Measurements from ENCODE around the gene ENTPD5.
A peak's percentile ranks its signal among the peaks of the same experiment; 100 is the strongest.

The ENTPD5 gene

DNA sequence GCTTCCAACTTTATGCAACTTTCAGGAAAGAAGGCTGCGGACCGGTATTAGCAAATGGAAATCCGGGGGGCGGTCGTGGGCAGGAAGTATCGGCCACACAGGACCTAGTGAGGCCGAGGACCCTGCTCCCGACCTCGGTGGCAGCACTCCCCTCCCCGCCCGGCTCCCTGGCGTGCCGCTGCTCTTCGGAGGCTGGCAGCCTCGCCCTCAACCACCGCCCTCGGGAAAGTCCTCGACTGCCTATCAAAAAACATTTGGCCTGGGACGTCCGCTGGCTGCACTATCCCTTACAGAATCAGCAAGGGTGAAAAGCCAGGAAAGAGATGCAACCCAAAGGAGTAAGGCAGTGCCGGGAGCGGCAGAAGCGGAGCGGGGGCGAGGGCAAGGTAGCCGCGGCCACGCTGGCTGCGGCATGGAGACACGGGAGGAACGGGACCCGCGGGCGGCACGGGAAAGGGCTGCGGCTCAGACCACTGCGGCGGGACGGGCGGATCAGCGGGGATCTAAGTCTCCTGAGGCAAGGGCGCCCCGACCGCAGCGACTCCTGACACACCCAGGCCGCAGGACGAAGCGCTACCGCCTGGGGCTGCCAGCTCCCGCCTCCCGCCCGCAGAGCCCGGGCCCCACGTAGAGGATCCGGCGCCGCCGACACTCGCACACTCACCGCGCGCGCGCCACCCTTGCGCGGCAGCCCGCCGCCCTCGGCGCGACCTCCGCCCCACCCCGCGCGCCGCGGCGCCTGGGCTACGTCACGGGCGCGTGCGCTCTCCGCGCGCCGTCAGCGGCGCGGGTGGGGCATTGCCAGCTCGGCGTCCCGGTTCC lies at the start of gene ENTPD5, which contains the start of gene BBOF1:
ENTPD5 (minus strand) TSS at position 703 of the 822 bp plus-strand sequence. CDS start 31,186 bp downstream, outside the sequence.
BBOF1 (plus strand) TSS at position 764 of the 822 bp plus-strand sequence. CDS start 130 bp downstream, outside the sequence.
- no peaks in the 10 kb centered on the region for H3K9me3 Mint-ChIP-seq (ENCODE audit: low read depth)
- H3K4me3 Mint-ChIP-seq: peak within 1 kb of the TSS; percentile 96
- no peaks in the 10 kb centered on the region for H3K27me3 Mint-ChIP-seq
- peaks cover 13% of the 10 kb centered on the region for H3K4me1 Mint-ChIP-seq (ENCODE audit: low read depth)
- H3K27ac Mint-ChIP-seq: peak within 1 kb of the TSS; percentile 94
- H3K36me3 Mint-ChIP-seq: no peaks in the 10 kb centered on the region

DNA sequence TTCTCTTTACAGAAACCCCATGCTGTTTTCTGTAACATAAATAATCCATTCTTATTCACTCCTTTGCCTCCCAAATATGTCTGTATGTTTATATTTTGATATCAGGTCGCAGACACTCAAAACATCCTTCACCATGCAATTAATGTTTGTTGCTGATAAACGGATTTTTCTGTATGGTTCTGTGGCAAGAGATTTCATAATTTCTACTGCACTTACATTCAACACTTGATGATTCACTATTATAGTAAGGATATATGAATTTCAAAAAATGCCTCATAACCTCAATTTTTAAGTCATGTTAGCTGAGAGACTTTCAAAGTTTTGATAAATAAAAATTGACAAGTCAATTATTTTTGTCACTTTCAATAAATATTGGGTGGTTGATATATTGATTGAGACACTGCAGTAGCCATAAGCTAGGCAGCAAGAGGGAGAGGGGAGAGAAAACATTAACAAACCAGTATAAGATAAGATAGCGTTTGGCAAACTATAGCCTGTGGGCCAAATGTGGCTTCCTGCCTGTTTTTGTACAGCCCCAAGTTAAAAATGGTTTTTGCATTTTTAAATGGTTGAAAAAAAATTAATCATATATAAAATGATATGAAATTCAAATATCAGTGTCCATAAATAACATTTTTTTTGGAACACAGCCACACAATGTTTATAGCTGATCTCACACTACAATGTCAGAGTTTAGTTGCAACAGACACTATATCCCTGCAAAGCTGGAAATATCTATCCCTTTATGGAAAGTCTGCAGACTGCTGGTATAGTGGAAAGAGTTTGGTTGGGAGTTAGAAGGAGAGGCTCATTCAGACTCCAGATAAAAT lies 46.9 kb upstream of the ENTPD5 start:
- Mint-ChIP-seq H3K9me3 (ENCODE audit: low read depth) (no peaks in the 10 kb centered on the region), H3K4me3 (no peak overlapping the region), H3K27ac (peak overlapping the region; percentile 3), H3K4me1 (ENCODE audit: low read depth) (no peaks in the 10 kb centered on the region), H3K36me3 (peaks cover 3% of the 10 kb centered on the region), H3K27me3 (no peaks in the 10 kb centered on the region)

DNA sequence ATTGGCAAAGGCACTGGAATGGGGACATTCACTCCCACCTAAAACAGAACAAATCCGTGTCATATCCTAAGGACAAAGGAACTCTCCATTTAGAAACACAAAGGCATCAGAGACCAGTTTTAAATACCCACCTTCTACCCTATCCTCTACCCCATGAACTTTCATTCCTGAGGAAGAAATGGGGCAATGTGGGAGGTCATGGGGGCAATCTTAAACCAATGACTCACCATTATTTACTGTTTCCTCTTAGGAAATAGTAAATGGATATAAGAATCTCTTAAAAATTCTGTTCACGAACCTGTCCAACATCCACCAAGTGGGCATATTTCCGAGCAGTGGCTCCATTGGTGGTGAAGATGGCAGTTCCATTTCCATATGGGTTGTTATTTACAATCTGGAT lies 45.8 kb upstream of the ENTPD5 start:
- no peak overlapping the region for H3K4me3 Mint-ChIP-seq

GRCh38 chr14:74064426-74064825 lies 45.3 kb upstream of the ENTPD5 start:
- no peaks in the 10 kb centered on the region for H3K9me3 Mint-ChIP-seq (ENCODE audit: low read depth)
- H3K36me3 Mint-ChIP-seq: peaks cover 9% of the 10 kb centered on the region
- H3K27ac Mint-ChIP-seq: no peak overlapping the region
- no peaks in the 10 kb centered on the region for H3K4me1 Mint-ChIP-seq (ENCODE audit: low read depth)
- H3K27me3 Mint-ChIP-seq: no peaks in the 10 kb centered on the region
- H3K4me3 Mint-ChIP-seq: no peak overlapping the region

More for the DNA sequence above, 45.8 kb upstream of the ENTPD5 start:
- Mint-ChIP-seq H3K4me1 (ENCODE audit: low read depth) (no peaks in the 10 kb centered on the region), H3K9me3 (ENCODE audit: low read depth) (no peaks in the 10 kb centered on the region), H3K27me3 (no peaks in the 10 kb centered on the region), H3K36me3 (peaks cover 7% of the 10 kb centered on the region), H3K27ac (no peak overlapping the region)

- H3K4me3 Mint-ChIP-seq: no peak overlapping the region
- H3K36me3 Mint-ChIP-seq: peaks cover 9% of the 10 kb centered on the region
- no peaks in the 10 kb centered on the region for H3K9me3 Mint-ChIP-seq (ENCODE audit: low read depth)
- H3K27ac Mint-ChIP-seq: no peak overlapping the region
- H3K4me1 Mint-ChIP-seq (ENCODE audit: low read depth): no peaks in the 10 kb centered on the region
- no peaks in the 10 kb centered on the region for H3K27me3 Mint-ChIP-seq
Observed at GRCh38 chr14:74062809-74063150, 43.7 kb upstream of the ENTPD5 start.

DNA sequence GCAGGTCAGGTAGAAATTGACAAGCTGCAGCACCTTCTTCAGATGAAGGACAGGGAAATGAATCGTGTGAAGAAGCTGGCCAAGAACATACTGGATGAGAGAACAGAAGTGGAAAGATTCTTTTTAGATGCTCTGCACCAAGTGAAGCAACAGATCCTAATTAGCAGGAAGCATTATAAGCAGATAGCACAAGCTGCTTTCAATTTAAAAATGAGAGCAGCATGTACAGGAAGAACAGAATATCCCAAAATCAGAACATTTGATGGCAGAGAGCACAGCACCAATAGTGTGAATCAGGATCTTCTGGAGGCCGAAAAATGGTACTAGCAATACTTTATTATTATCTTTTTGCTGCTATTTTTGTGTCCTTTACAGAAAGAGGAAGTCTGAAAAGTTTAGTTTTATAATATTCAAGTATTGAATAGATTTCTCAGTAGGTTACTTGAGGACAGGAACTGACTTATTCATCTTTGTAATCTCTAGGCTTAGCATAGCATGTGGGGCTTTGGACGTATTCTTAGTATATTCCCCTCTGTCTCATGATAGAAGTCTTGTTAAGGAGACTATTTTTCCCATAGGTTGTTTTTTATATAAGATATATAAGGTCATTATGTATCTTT lies 30.9 kb upstream of the ENTPD5 start:
- Mint-ChIP-seq H3K4me1 (ENCODE audit: low read depth) (no peaks in the 10 kb centered on the region), H3K27me3 (no peaks in the 10 kb centered on the region), H3K27ac (no peak overlapping the region), H3K4me3 (no peak overlapping the region), H3K9me3 (ENCODE audit: low read depth) (no peaks in the 10 kb centered on the region), H3K36me3 (no peaks in the 10 kb centered on the region)

DNA sequence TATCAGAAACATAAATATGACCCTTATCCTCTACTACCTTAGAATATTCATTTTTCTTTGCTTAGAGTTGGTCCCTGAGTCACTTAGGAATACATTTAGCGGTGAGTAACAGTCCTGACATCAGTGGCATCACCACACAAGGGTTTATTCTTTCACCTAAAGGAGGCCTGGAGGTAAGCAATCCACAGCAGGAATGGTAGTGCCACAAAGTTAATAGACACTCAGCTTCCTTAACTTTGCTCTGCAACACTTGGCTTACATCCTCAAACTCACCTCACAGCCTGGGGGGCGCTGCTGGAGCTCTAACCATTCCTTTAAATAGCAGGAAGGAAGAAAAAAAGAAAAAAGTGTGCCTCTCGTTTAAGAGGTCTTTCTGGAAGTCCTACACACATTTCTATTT lies 29.2 kb upstream of the ENTPD5 start:
- Mint-ChIP-seq H3K4me1 (ENCODE audit: low read depth) (no peaks in the 10 kb centered on the region), H3K27ac (no peak overlapping the region), H3K9me3 (ENCODE audit: low read depth) (no peaks in the 10 kb centered on the region), H3K27me3 (no peaks in the 10 kb centered on the region), H3K4me3 (no peak overlapping the region), H3K36me3 (no peaks in the 10 kb centered on the region)

DNA sequence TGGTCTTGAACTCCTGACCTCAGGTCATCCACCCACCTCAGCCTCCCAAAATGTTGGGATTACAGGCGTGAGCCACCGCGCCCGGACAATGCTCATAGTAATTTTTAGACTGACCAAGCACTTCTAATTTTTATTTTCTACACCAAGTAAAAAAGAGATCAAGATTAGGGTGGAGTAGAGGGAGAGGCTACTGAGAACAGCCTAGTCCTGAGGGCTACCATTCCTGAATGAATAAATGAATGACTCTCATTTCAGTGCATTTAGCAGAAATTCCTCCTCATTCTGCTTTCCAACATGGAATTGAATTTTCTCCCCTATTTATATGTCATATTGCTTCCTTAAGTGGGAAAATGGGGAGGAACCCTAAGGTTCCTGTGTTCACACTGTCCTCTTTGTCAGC lies 26.4 kb upstream of the ENTPD5 start:
- Mint-ChIP-seq H3K4me1 (ENCODE audit: low read depth) (no peaks in the 10 kb centered on the region), H3K27me3 (no peaks in the 10 kb centered on the region), H3K9me3 (ENCODE audit: low read depth) (no peaks in the 10 kb centered on the region), H3K4me3 (no peak overlapping the region), H3K36me3 (no peaks in the 10 kb centered on the region), H3K27ac (no peak overlapping the region)

GRCh38 chr14:74042296-74042695 lies 23.2 kb upstream of the ENTPD5 start:
- no peaks in the 10 kb centered on the region for H3K36me3 Mint-ChIP-seq
- H3K27me3 Mint-ChIP-seq: no peaks in the 10 kb centered on the region
- H3K27ac Mint-ChIP-seq: no peak overlapping the region
- no peaks in the 10 kb centered on the region for H3K4me1 Mint-ChIP-seq (ENCODE audit: low read depth)
- H3K4me3 Mint-ChIP-seq: no peak overlapping the region
- H3K9me3 Mint-ChIP-seq (ENCODE audit: low read depth): no peaks in the 10 kb centered on the region

GRCh38 chr14:74038020-74038859 lies 19.2 kb upstream of the ENTPD5 start:
- Mint-ChIP-seq H3K9me3 (ENCODE audit: low read depth) (no peaks in the 10 kb centered on the region), H3K4me3 (no peak overlapping the region), H3K27me3 (no peaks in the 10 kb centered on the region), H3K4me1 (ENCODE audit: low read depth) (no peaks in the 10 kb centered on the region), H3K36me3 (peaks cover 2% of the 10 kb centered on the region), H3K27ac (no peak overlapping the region)

GRCh38 chr14:74035556-74035955 lies 16.5 kb upstream of the ENTPD5 start:
- Mint-ChIP-seq H3K36me3 (peaks cover 2% of the 10 kb centered on the region), H3K27ac (no peak overlapping the region), H3K9me3 (ENCODE audit: low read depth) (no peaks in the 10 kb centered on the region), H3K4me1 (ENCODE audit: low read depth) (no peaks in the 10 kb centered on the region), H3K27me3 (no peaks in the 10 kb centered on the region), H3K4me3 (no peak overlapping the region)

DNA sequence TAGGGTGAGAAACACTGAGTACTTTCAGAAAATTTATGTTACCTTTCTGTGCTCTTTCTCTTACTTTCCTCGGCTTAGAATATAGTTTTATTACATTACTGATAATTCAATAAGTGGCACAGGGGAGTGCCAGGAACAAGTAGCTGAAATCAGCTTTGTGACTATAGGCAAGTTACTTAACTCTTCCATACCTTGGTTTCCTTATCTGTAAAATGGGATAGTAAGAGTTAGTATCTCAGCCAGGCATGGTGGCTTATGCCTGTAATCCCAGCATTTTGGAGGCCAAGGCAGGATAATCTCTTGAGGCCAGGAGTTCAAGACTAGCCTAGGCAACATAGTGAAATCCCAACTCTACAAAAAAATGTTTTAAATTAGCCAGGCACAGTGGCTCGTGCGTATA lies 15.5 kb upstream of the ENTPD5 start:
- no peak overlapping the region for H3K27ac Mint-ChIP-seq

DNA sequence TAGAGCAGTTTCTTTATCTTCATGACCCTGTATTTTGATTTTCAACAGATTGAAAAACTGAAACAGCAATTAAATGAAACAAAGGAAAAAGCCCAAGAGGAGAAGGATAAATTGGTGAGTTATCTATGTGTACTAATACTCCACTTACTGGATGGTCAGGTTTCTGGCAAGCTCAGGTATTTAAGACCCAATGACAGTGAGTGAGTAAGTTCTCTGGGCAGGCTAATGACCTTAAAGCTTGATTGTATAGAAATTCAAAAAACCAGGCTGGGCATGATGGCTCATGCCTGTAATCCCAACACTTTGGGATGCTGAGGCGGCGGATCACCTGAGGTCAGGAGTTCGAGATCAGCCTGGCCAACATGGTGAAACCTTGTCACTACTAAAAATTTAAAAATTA lies 10.0 kb upstream of the ENTPD5 start:
- H3K36me3 Mint-ChIP-seq: no peaks in the 10 kb centered on the region
- no peaks in the 10 kb centered on the region for H3K27me3 Mint-ChIP-seq
- H3K4me1 Mint-ChIP-seq (ENCODE audit: low read depth): no peaks in the 10 kb centered on the region
- no peaks in the 10 kb centered on the region for H3K9me3 Mint-ChIP-seq (ENCODE audit: low read depth)
- no peak overlapping the region for H3K4me3 Mint-ChIP-seq
- H3K27ac Mint-ChIP-seq: no peak overlapping the region

More for the DNA sequence above, 15.5 kb upstream of the ENTPD5 start:
- no peak overlapping the region for H3K4me3 Mint-ChIP-seq
- H3K27me3 Mint-ChIP-seq: no peaks in the 10 kb centered on the region
- no peaks in the 10 kb centered on the region for H3K4me1 Mint-ChIP-seq (ENCODE audit: low read depth)
- H3K9me3 Mint-ChIP-seq (ENCODE audit: low read depth): no peaks in the 10 kb centered on the region
- peaks cover 2% of the 10 kb centered on the region for H3K36me3 Mint-ChIP-seq

- Mint-ChIP-seq H3K36me3 (no peaks in the 10 kb centered on the region), H3K27ac (no peak overlapping the region), H3K4me3 (no peak overlapping the region), H3K27me3 (no peaks in the 10 kb centered on the region), H3K4me1 (ENCODE audit: low read depth) (peaks cover 13% of the 10 kb centered on the region), H3K9me3 (ENCODE audit: low read depth) (no peaks in the 10 kb centered on the region)
Observed at GRCh38 chr14:74022346-74022745, 3.3 kb upstream of the ENTPD5 start.
